AG04450 (cell line): Measurements from ENCODE around the gene MAD1L1. TPM values are rescaled to one million over a fixed set of nuclear protein-coding genes. Genes with fewer than 3 reads are reported as not detected.

ENCODE experiments used
- CTCF ChIA-PET: fragments of 300-600, 350-600 bp; formaldehyde crosslinking; extraction: SDS; loops from one replicate; lab custom pipeline; 2022; ENCODE audit warnings: antibody characterized with exemption, inconsistent platforms; lab: Charles Lee
- POLR2A ChIA-PET: fragments of 350-600 bp; formaldehyde crosslinking; extraction: SDS; loops from one replicate; lab custom pipeline; 2021; ENCODE audit warnings: antibody characterized with exemption, inconsistent platforms; lab: Yijun Ruan, JAX
- DNase-seq: peaks from one replicate; pipeline ENCODE4 v3.0.0-alpha.2; 2011; ENCODE audit warnings: low read depth, low spot score
- H3K27ac ChIP-seq: one replicate; pipeline ENCODE4 v1.5.1; 2012; ENCODE audit warnings: low read depth, low read length, control low read depth
- H3K27me3 ChIP-seq: one replicate; pipeline ENCODE4 v1.6.0; 2012; ENCODE audit warnings: low read length; ENCODE audit not compliant: control insufficient read depth, insufficient read depth
- H3K4me3 ChIP-seq: 2 replicates; pipeline ENCODE4 v1.5.1; 2011; ENCODE audit warnings: mild to moderate bottlenecking, low read depth, low read length, control low read depth
- H3K9me3 ChIP-seq: 2 replicates; pipeline ENCODE4 v1.5.1; 2012; ENCODE audit warnings: low read length; ENCODE audit not compliant: control insufficient read depth, insufficient read depth
- polyA plus RNA-seq: library from polyadenylated mRNA; depleted of rRNA; stranded (reverse); fragments of >200 nt; gene quantifications from 2 replicates; pipeline ENCODE4 v1.2.3, GENCODE V29; 2011
- TF ChIP-seq, protein P1 (sequence below): IDR thresholded peaks from 2 replicates; pipeline ENCODE4 v1.5.1; 2011; ENCODE audit warnings: low read depth, low read length, control low read depth, inconsistent platforms

Gene MAD1L1
- polyA plus RNA-seq, 1 experiment = 11.9 TPM

DNA sequence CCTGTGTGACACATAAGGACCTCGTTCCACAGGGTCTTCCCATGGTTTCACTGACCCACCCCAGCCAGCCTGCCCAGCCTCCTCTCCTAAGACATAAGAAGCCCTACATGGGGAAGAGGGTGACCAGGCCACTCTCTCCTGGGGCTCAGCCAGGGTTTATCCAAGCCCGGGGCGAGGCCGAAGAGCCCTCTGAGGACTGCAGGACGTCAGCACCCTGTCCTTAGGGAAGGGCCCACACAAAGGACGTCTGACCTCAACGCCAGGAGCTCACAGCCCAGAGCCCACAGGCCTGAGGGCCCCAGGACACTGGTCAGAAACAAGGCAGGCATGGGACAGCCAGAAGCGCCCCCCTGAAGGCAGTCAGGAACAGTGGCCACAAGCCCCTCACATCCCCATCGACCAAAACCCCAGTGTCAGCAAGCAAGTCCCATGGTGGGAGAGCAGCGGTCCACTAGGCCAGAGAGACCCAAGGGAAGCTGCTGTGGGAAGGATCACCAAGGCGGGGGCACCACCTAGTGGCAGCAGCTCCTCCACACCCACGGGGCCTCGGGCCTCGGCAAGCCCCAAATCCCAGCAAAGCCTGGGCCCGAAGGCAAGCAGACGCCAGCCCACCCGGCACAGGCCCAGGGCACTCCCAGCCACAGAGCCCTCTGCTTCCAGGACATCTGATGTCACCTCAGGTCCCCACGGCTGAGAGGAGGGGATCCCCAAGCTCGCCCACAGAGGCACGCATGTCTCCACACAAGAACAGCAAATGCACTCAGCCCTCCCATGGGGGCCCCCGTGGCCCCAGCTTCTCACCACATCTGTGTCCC lies 23.4 kb downstream of the MAD1L1 start:
- H3K27me3 ChIP-seq = no peaks in the 10 kb centered on the region
- H3K4me3 ChIP-seq = no peak overlapping the region
- CTCF ChIA-PET = interaction anchor here (0.5 to 1.6 kb wide), 10 partner anchors 9 to 947 kb away, joined by 3 to 5 read pairs (median 4); no protein-coding TSS in a partner anchor
- DNase-seq = peak; percentile 55
- POLR2A ChIA-PET = interaction anchor here (1.5 kb wide), 1 partner anchor 149 kb away, joined by 5 read pairs; no protein-coding TSS in a partner anchor
- H3K9me3 ChIP-seq = peaks cover 5% of the 10 kb centered on the region; the same call in 1 of the 2 replicates
- no peak overlapping the region for H3K27ac ChIP-seq
- TF ChIP-seq, protein P1, sequence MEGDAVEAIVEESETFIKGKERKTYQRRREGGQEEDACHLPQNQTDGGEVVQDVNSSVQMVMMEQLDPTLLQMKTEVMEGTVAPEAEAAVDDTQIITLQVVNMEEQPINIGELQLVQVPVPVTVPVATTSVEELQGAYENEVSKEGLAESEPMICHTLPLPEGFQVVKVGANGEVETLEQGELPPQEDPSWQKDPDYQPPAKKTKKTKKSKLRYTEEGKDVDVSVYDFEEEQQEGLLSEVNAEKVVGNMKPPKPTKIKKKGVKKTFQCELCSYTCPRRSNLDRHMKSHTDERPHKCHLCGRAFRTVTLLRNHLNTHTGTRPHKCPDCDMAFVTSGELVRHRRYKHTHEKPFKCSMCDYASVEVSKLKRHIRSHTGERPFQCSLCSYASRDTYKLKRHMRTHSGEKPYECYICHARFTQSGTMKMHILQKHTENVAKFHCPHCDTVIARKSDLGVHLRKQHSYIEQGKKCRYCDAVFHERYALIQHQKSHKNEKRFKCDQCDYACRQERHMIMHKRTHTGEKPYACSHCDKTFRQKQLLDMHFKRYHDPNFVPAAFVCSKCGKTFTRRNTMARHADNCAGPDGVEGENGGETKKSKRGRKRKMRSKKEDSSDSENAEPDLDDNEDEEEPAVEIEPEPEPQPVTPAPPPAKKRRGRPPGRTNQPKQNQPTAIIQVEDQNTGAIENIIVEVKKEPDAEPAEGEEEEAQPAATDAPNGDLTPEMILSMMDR = peak; percentile 90

DNA sequence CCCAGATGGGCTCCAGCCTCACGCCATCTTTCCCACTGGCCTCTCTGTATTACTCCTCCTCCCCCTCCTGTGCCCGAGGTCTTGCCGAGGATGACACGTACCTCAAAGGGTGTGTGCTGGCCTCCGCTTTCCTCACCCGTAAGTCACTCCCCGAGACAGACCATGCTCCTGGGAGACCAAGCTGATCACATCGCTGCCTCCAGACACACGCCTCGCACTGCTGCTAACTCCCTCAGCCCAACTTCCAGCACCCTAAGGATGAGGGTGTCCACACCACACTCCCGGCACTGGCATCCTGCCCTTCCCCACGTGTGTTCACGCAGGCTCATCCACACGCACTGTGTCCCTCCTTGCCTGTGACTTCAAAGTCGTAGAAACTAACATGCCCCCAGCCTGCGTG lies 24.0 kb downstream of the MAD1L1 start:
- ChIA-PET POLR2A (no interaction called here), CTCF (interaction anchor here (0.9 to 1.6 kb wide), 3 partner anchors 14 to 547 kb away, joined by 3 to 5 read pairs (median 4); no protein-coding TSS in a partner anchor)
- Histone ChIP-seq H3K27me3 (no peaks in the 10 kb centered on the region), H3K9me3 (peaks cover 5% of the 10 kb centered on the region; the same call in 1 of the 2 replicates), H3K4me3 (no peak overlapping the region), H3K27ac (no peak overlapping the region)
- DNase-seq = no peak
- TF ChIP-seq, protein P1 = no peak

DNA sequence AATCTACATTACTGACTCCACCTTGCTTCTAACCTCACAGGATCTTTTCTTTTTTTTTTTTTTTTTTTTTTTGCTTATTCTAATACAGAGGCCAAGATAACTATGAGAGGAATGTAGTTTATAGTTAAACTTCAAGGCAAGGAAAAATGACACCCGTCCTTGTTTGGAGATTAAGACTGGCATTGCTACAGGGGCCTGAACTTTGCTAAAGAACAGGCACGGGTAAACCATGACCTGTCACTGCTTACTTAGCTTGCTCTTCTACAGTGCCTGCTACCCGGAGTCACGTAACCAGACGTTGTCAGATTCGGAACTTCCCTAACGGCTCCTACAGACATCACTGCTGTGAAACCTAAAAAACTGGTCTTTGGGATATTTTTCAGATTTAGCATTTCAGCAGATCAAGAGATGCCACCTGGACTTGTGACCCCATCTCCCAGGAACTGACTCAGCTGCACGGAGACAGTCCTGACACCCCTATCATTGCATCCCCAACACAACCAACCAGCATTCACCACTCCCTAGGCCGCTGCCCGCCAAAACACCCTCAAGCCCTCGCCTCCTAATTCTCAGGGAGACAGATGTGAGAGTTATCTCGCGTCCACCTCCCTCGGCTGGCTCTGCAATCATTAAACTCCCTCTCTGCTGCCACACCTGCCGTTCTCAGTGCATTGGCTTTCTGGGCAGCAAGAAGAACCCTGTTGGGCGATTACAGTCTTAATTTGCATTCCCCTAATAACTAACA lies 27.5 kb downstream of the MAD1L1 start:
- Histone ChIP-seq H3K9me3 (no peaks in the 10 kb centered on the region; the same call in 1 of the 2 replicates), H3K4me3 (no peak overlapping the region), H3K27me3 (no peaks in the 10 kb centered on the region), H3K27ac (no peak overlapping the region)
- ChIA-PET CTCF (interaction anchor here (0.7 to 1.6 kb wide), 2 partner anchors 10 to 141 kb away, joined by 3 to 6 read pairs; no protein-coding TSS in a partner anchor), POLR2A (interaction anchor here (0.7 kb wide), 2 partner anchors 18 to 29 kb away, joined by 4 to 15 read pairs; no protein-coding TSS in a partner anchor)
- DNase-seq = no peak
- TF ChIP-seq, protein P1 = no peak

DNA sequence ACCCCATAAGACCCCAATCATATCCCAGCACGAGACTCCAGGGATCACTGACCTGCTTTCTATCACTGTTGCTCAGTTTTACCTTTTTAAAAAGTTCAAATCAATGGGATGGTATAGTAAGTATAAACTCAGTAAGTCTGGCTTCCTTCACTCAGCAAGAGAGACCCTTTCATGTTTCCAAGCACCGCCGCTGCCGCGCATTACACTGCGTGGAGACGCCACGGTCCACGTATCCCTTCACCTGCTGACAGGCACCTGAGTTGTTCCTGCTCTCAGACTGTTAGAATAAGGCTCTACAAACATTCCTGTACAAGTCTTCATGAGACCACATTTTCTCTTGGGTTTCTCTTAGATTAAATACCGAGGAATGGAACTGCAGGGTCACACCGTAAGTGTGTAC lies 28.3 kb downstream of the MAD1L1 start:
- TF ChIP-seq, protein P1 = no peak
- POLR2A ChIA-PET = no interaction called here
- CTCF ChIA-PET = interaction anchor here (0.7 to 1.7 kb wide), 3 partner anchors 10 to 144 kb away, joined by 3 to 6 read pairs (median 5); no protein-coding TSS in a partner anchor
- H3K4me3 ChIP-seq = no peak overlapping the region
- H3K9me3 ChIP-seq = no peaks in the 10 kb centered on the region
- H3K27me3 ChIP-seq = no peaks in the 10 kb centered on the region
- DNase-seq = no peak
- no peak overlapping the region for H3K27ac ChIP-seq
